IMR-90 (cell line): ENCODE measurements around the gene ABHD6. TPM values are rescaled to one million over a fixed set of nuclear protein-coding genes. Genes with fewer than 3 reads are reported as not detected.

Experiments used
- ATAC-seq: fragments of 200-7000 bp; cut with Tn5 transposase; 2 replicates; pipeline ENCODE4 v1.9.1; 2020; ENCODE audit warnings: low read depth, mild to moderate bottlenecking, moderate library complexity
- BruUV-seq: library from RNA; stranded (reverse); fragments of 400-500 nt; replicated peaks from 2 replicates; lab custom pipeline; 2021; lab: Mats Ljungman, UMichigan
- CTCF ChIA-PET: fragments of 300-600 bp; formaldehyde crosslinking; extraction: SDS; loops from one replicate; lab custom pipeline; 2021; ENCODE audit warnings: antibody characterized with exemption; lab: Yijun Ruan, JAX
- POLR2A ChIA-PET: fragments of 300-600 bp; sonication (Branson Sonifier 250); formaldehyde crosslinking; loops from one replicate; lab custom pipeline; 2022; ENCODE audit warnings: antibody characterized with exemption; ENCODE audit not compliant: unreplicated experiment; lab: Charles Lee
- DNase-seq: peaks from one replicate; pipeline ENCODE4 v3.0.0; 2013
- H2AFZ ChIP-seq: replicated peaks from 2 replicates; pipeline ENCODE3; 2013; ENCODE audit warnings: low read length, mild to moderate bottlenecking; ENCODE audit not compliant: poor library complexity
- H2AK5ac ChIP-seq: 2 replicates; pipeline ENCODE4 v1.6.1; 2013; ENCODE audit warnings: low read depth, low read length, inconsistent platforms
- H2AK9ac ChIP-seq: replicated peaks from 2 replicates; pipeline ENCODE3; 2013; ENCODE audit warnings: mild to moderate bottlenecking, low read depth, low read length, moderate library complexity; ENCODE audit not compliant: poor library complexity
- H2BK120ac ChIP-seq: 2 replicates; pipeline ENCODE4 v1.6.1; 2013; ENCODE audit warnings: low read depth, low read length, inconsistent platforms
- H2BK15ac ChIP-seq: 3 replicates; pipeline ENCODE4 v1.6.1; 2013; ENCODE audit warnings: low read depth, low read length, inconsistent platforms
- H2BK20ac ChIP-seq: 2 replicates; pipeline ENCODE4 v1.6.1; 2013; ENCODE audit warnings: low read depth, mild to moderate bottlenecking, inconsistent platforms, low read length, moderate library complexity
- H2BK5ac ChIP-seq: 2 replicates; pipeline ENCODE4 v1.6.1; 2013; ENCODE audit warnings: mild to moderate bottlenecking, low read depth, low read length, inconsistent platforms; ENCODE audit not compliant: poor library complexity, severe bottlenecking
- H3K14ac ChIP-seq: replicated peaks from 2 replicates; pipeline ENCODE4 v1.6.1; 2013; ENCODE audit warnings: low read depth, low read length, inconsistent platforms
- H3K18ac ChIP-seq: 2 replicates; pipeline ENCODE4 v1.6.1; 2013; ENCODE audit warnings: low read depth, low read length, control low read depth
- H3K23ac ChIP-seq: 2 replicates; pipeline ENCODE4 v1.6.1; 2013; ENCODE audit warnings: low read depth, low read length, inconsistent platforms
- H3K27ac ChIP-seq: 2 replicates; pipeline ENCODE4 v1.5.1; 2013; ENCODE audit warnings: mild to moderate bottlenecking, control low read depth, low read length; ENCODE audit not compliant: insufficient read depth
- H3K27me3 ChIP-seq: 2 replicates; pipeline ENCODE4 v1.6.1; 2013; ENCODE audit warnings: low read length; ENCODE audit not compliant: control insufficient read depth, insufficient read depth
- H3K36me3 ChIP-seq: 2 replicates; pipeline ENCODE4 v1.6.1; 2013; ENCODE audit warnings: low read length, mixed read lengths; ENCODE audit not compliant: control insufficient read depth, insufficient read depth
- H3K4ac ChIP-seq: 2 replicates; pipeline ENCODE4 v1.6.1; 2013; ENCODE audit warnings: low read depth, low read length, inconsistent platforms
- H3K4me1 ChIP-seq: 2 replicates; pipeline ENCODE4 v1.6.1; 2013; ENCODE audit warnings: low read length, mixed read lengths; ENCODE audit not compliant: control insufficient read depth, insufficient read depth
- H3K4me2 ChIP-seq: 2 replicates; pipeline ENCODE4 v1.6.1; 2013; ENCODE audit warnings: low read depth, mild to moderate bottlenecking, control low read depth, low read length, moderate library complexity
- H3K4me3 ChIP-seq: 2 replicates; pipeline ENCODE4 v1.5.1; 2013; ENCODE audit warnings: low read depth, mild to moderate bottlenecking, control low read depth, low read length, moderate library complexity; ENCODE audit not compliant: insufficient read depth
- H3K56ac ChIP-seq: 2 replicates; pipeline ENCODE4 v1.6.1; 2013; ENCODE audit warnings: low read length, inconsistent platforms; ENCODE audit not compliant: insufficient read depth; ENCODE audit errors: extremely low read depth
- H3K79me1 ChIP-seq, 2 experiments: 2 replicates each; pipeline ENCODE4 v1.6.1; 2013; ENCODE audit warnings: low read length in 2 of 2, inconsistent platforms in 1 of 2, low read depth in 1 of 2
- H3K9ac ChIP-seq: 2 replicates; pipeline ENCODE4 v1.6.1; 2013; ENCODE audit warnings: low read depth, low read length, control low read depth
- H3K9me1 ChIP-seq: 2 replicates; pipeline ENCODE4 v1.6.1; 2013; ENCODE audit warnings: low read length, inconsistent platforms; ENCODE audit not compliant: insufficient read depth
- H3K9me3 ChIP-seq: 2 replicates; pipeline ENCODE4 v1.6.1; 2013; ENCODE audit warnings: low read length; ENCODE audit not compliant: control insufficient read depth, insufficient read depth
- H4K20me1 ChIP-seq: 2 replicates; pipeline ENCODE4 v1.6.1; 2013; ENCODE audit warnings: low read length, inconsistent platforms; ENCODE audit not compliant: insufficient read depth
- H4K5ac ChIP-seq: 2 replicates; pipeline ENCODE4 v1.6.1; 2013; ENCODE audit warnings: mild to moderate bottlenecking, low read depth, low read length, control low read depth
- H4K8ac ChIP-seq, 2 experiments: 2 replicates each; pipeline ENCODE4 v1.6.1; 2013; ENCODE audit warnings: low read depth in 2 of 2, low read length in 2 of 2, control low read depth in 1 of 2, inconsistent platforms in 1 of 2
- H4K91ac ChIP-seq: 2 replicates; pipeline ENCODE4 v1.6.1; 2013; ENCODE audit warnings: low read depth, low read length, inconsistent platforms; ENCODE audit not compliant: insufficient read depth
- CEBPB ChIP-seq: IDR thresholded peaks from 2 replicates; pipeline ENCODE4 v1.6.1; 2012; ENCODE audit warnings: low read depth, low read length, improper control_type of control experiment
- CHD1 ChIP-seq: IDR thresholded peaks from 2 replicates; pipeline ENCODE4 v1.6.1; 2012; ENCODE audit warnings: low read depth, low read length, improper control_type of control experiment
- ELK1 ChIP-seq: fragments of 150-350 bp; IDR thresholded peaks from 2 replicates; pipeline ENCODE4 v1.6.1; 2016; ENCODE audit warnings: low read depth, mild to moderate bottlenecking, low read length, moderate library complexity, borderline replicate concordance
- FOS ChIP-seq: fragments of 150-350 bp; IDR thresholded peaks from 2 replicates; pipeline ENCODE4 v1.6.1; 2016; ENCODE audit warnings: low read depth, low read length
- MAFK ChIP-seq: IDR thresholded peaks from 2 replicates; pipeline ENCODE4 v1.6.1; 2012; ENCODE audit warnings: low read depth, low read length, improper control_type of control experiment
- MXI1 ChIP-seq: IDR thresholded peaks from 2 replicates; pipeline ENCODE4 v1.6.1; 2012; ENCODE audit warnings: low read depth, mild to moderate bottlenecking, low read length, moderate library complexity, borderline replicate concordance
- NFE2L2 ChIP-seq: fragments of 150-350 bp; IDR thresholded peaks from 2 replicates; pipeline ENCODE4 v1.6.1; 2016; ENCODE audit warnings: low read depth, mild to moderate bottlenecking, low read length
- POLR2A ChIP-seq: IDR thresholded peaks from 2 replicates; pipeline ENCODE4 v1.6.1; 2012; ENCODE audit warnings: mild to moderate bottlenecking, low read depth, low read length
- RCOR1 ChIP-seq: IDR thresholded peaks from 2 replicates; pipeline ENCODE4 v1.6.1; 2012; ENCODE audit warnings: mild to moderate bottlenecking, low read length, improper control_type of control experiment; ENCODE audit not compliant: insufficient replicate concordance
- USF2 ChIP-seq: fragments of 150-350 bp; IDR thresholded peaks from 2 replicates; pipeline ENCODE4 v1.6.1; 2017; ENCODE audit warnings: mild to moderate bottlenecking, antibody characterized with exemption, low read length, low read depth
- WGBS, 2 experiments: methylation state at CpG; one replicate each; pipeline versions ENCODE4 v1.1.5 to v1.1.7; 2013; ENCODE audit warnings: missing lambda C conversion rate in 2 of 2; ENCODE audit not compliant: insufficient read length in 1 of 2; ENCODE audit errors: extremely low coverage in 2 of 2; 5-methylcytosine and 5-hydroxymethylcytosine counted together
- dilution Hi-C: fragments of 300-500 bp; cut with HindIII; formaldehyde crosslinking; loops from one replicate; pipeline ENCODE4 v1.14.3; 2018; ENCODE audit warnings: low sequenced_read_pairs; ENCODE audit not compliant: unreplicated experiment
- in situ Hi-C: fragments of 300-500 bp; cut with MboI; formaldehyde crosslinking; loops from 3 replicates; pipeline ENCODE4 v1.14.3; 2019; ENCODE audit warnings: low sequenced_read_pairs, inconsistent platforms, mixed read lengths
- intact Hi-C: fragments of 100-400 bp; cut with micrococcal nuclease; formaldehyde crosslinking; loops from 2 replicates; pipeline ENCODE4 v1.10.0; 2022
- polyA plus RNA-seq, 3 experiments: library from polyadenylated mRNA; depleted of rRNA; stranded (reverse); fragments of >200 nt; gene quantifications; 2 replicates each; pipeline ENCODE4 v1.2.3, GENCODE V29; 2012; ENCODE audit warnings: low replicate concordance in 1 of 3
- total RNA-seq: library from RNA; depleted of rRNA; stranded (reverse); fragments of >200 nt; gene quantifications from 2 replicates; pipeline ENCODE4 v1.2.3, GENCODE V29; 2012
- TF ChIP-seq, protein P1 (sequence below): conservative IDR thresholded peaks from 2 replicates; pipeline ENCODE4 v1.5.1; 2012; ENCODE audit warnings: mild to moderate bottlenecking, low read depth, low read length, improper control_type of control experiment

ABHD6 gene
- total and polyA plus RNA-seq, 2 of the 4 experiments (the other 2 are of a cell fraction) = 5.0 to 5.6 TPM

DNA sequence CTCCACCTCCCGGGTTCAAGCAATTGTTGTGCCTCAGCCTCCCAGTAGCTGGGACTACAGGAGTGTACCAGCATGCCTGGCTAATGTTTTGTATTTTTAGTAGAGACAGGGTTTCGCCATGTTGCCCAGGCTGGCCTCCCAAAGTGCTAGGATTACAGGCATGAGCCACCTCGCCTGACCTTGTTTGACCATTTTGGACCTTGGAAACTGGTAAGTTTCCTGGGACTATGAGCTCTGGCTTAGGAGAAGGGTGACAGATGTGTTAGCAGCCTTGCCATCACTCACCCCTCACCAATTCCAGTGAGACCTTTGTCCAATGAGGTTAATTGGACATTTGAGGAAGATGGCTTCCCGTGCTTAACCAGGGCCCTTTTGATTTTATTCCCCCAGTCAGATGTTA, 46.7 kb upstream of the ABHD6 start:
- Histone ChIP-seq H3K27me3 (peaks cover 2% of the 10 kb centered on the region; the same call in 1 of the 2 replicates), H3K4me3 (no peak overlapping the region), H4K5ac (no peak overlapping the region), H2BK15ac (no peak overlapping the region), H3K18ac (no peak overlapping the region), H3K9me1 (no peaks in the 10 kb centered on the region), H3K4me1 (no peaks in the 10 kb centered on the region), H4K91ac (no peak overlapping the region), H3K4ac (no peak overlapping the region), H3K4me2 (no peak overlapping the region), H3K79me1 (no peaks in the 10 kb centered on the region), H2BK20ac (no peak overlapping the region), H2BK120ac (no peak overlapping the region), H3K9ac (no peak overlapping the region), H3K23ac (no peak overlapping the region), H2BK5ac (no peak overlapping the region), H2AK9ac (no peak overlapping the region), H3K14ac (no peak overlapping the region), H4K20me1 (no peaks in the 10 kb centered on the region), H3K27ac (no peak overlapping the region), H4K8ac (no peak overlapping the region), H2AK5ac (no peak overlapping the region), H3K36me3 (no peaks in the 10 kb centered on the region), H3K56ac (no peak overlapping the region), H3K9me3 (no peaks in the 10 kb centered on the region), H2AFZ (no peak overlapping the region)
- TF ChIP-seq NFE2L2 (no peak), ELK1 (no peak), MAFK (no peak), MXI1 (no peak), POLR2A (no peak), CEBPB (no peak), CHD1 (no peak), RCOR1 (no peak), FOS (no peak), USF2 (no peak)
- TF ChIP-seq, protein P1, sequence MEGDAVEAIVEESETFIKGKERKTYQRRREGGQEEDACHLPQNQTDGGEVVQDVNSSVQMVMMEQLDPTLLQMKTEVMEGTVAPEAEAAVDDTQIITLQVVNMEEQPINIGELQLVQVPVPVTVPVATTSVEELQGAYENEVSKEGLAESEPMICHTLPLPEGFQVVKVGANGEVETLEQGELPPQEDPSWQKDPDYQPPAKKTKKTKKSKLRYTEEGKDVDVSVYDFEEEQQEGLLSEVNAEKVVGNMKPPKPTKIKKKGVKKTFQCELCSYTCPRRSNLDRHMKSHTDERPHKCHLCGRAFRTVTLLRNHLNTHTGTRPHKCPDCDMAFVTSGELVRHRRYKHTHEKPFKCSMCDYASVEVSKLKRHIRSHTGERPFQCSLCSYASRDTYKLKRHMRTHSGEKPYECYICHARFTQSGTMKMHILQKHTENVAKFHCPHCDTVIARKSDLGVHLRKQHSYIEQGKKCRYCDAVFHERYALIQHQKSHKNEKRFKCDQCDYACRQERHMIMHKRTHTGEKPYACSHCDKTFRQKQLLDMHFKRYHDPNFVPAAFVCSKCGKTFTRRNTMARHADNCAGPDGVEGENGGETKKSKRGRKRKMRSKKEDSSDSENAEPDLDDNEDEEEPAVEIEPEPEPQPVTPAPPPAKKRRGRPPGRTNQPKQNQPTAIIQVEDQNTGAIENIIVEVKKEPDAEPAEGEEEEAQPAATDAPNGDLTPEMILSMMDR = no peak
- in situ Hi-C loops (loop anchor here (25.0 kb wide), 1 partner anchor 221 kb away; no protein-coding TSS in a partner anchor), intact Hi-C loops (no loop called here), dilution Hi-C loops (no loop called here)
- POLR2A ChIA-PET = no interaction called here
- no TSS peak for BruUV-seq
- WGBS, 2 experiments = 100% methylated on average over 1 of the region's 4 CpGs; no CpG with 5 or more reads in 1 of the 2 experiments
- CTCF ChIA-PET = interaction anchor here (3.6 kb wide), 1 partner anchor 115 kb away, joined by 18 read pairs; the partner anchor contains the start of genes HTD2 and RPP14
- DNase-seq = no peak
- no peak for ATAC-seq
